Measurements from ENCODE around the gene ZNF592. TPM values are rescaled to one million over a fixed set of nuclear protein-coding genes. Genes with fewer than 3 reads are reported as not detected.

Gene ZNF592
- total RNA-seq, 5 donors from 2014 or later (not counting 1 experiment from before 2014, with no cell fraction given), result 34.5 to 43.6 (median 39.0) TPM

DNA sequence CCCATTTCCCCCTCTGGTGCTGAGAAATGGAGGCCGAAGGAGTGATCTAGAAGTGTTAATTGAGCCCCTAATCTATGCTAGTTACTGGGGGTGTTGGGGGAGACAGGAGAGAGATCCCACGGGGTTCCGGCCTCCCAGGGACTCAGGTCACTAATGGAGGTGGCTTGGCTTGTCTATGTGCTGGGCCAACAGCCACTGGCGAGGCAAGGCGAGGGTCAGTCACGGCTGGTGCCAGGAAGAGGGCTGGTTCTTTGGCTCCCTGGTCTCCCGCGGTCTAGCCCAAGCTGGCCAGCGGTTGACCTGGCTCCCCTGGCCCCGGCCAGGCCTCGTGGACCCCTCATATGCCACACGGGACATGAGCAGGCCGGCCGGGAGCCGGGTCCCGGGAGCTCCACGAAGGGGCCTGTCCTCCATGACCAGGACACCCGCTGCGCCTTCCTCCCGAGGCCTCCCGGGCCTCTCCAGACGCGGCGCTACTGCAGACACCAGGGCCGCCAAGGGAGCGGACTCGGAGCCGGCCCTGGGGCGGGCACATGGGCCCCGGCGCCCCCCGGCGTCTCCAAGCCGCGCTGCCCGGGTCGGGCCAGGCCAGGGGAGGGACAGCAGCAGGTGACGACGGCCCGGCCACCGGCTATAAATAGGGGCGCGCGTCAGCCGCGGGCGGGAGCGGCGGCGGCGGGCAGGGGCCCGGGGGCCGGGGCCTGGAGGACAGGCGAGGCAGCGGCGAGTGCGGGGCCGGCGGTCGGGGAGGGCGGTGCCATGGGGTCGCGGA is 68.5 kb downstream of the ZNF592 start, which contains the start of gene ALPK3:
ALPK3 (plus strand) TSS at position 663 of the 772 bp plus-strand sequence; CDS start at position 760, 97 bp downstream.
- H3K9me3 Mint-ChIP-seq, result no peaks in the 10 kb centered on the region
- Histone ChIP-seq H3K4me3 (ENCODE audit: control insufficient read depth in 1 of 2, extremely low read depth in 1 of 2, low read length in 1 of 2) (peak within 1 kb of the TSS in 1 of 2 donors; percentile 0), H3K36me3 (ENCODE audit: control insufficient read depth in 2 of 2, extremely low read depth in 1 of 2, insufficient read depth in 1 of 2, low read length in 1 of 2) (no peaks in the 10 kb centered on the region), H3K27ac (ENCODE audit: low read length) (no peak within 1 kb of the TSS), H3K4me1 (ENCODE audit: control insufficient read depth in 1 of 2, extremely low read depth in 1 of 2, insufficient read depth in 2 of 2, low read length in 2 of 2) (peaks cover 8 to 14% of the 10 kb centered on the region in 2 experiments), H3K27me3 (replicated peaks in 1 of 2; ENCODE audit: control insufficient read depth in 2 of 2, extremely low read depth in 1 of 2, insufficient read depth in 2 of 2, low read length in 1 of 2) (peaks cover 0 to 17% of the 10 kb centered on the region in 2 experiments), H3K9me3 (no peaks in the 10 kb centered on the region)
- H3K4me1 Mint-ChIP-seq, result peaks cover 7 to 19% (median 14%) of the 10 kb centered on the region in 3 donors
- WGBS (ENCODE audit: insufficient coverage), result 46% methylated on average over 60 of the region's 63 CpGs
- H3K27me3 Mint-ChIP-seq, result peaks cover 5 to 17% of the 10 kb centered on the region in 2 donors
- no peaks in the 10 kb centered on the region for H3K36me3 Mint-ChIP-seq
- peak within 1 kb of the TSS in 1 of 2 donors; percentile 67 for H3K27ac Mint-ChIP-seq
- H3K4me3 Mint-ChIP-seq, result peak within 1 kb of the TSS in 2 of 3 donors; percentile 9 to 50
- ATAC-seq (replicated peaks in 1 of 4) (no peak), DNase-seq (no peak)
- ChIA-PET CTCF (no interaction called here), POLR2A (no interaction called here)

DNA sequence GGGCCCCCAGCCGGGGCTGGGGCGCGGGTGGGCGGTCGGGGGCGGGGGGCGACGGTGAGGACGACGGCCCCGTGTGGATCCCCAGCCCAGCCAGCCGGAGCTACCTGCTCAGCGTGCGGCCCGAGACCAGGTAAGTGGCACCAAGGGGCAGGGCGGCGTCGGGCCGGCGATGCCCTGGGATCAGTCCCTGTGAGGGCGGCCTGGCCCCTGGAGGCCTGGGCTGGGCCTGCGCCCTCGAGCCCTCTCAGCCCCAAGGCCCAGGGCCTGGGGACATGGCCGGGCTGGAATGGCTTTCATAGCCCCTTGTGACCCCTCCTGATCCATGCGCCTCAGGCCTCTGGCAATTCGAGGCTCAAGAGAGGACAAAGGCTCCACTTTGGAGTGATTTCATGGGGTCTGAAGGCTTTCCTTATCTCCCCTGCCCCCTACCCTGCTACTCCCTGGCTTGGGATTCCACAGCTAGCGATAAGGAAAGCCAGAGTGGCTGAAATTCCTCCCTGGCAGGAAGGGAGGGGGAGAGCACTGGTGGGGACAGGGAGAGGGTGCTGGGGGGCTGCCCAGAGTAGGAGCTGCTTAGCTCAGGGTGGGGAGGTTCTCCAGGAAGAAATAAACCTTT is 69.2 kb downstream of the ZNF592 start:
- WGBS (ENCODE audit: insufficient coverage), result 60% methylated on average over 21 of the region's 27 CpGs
- Histone ChIP-seq H3K27me3 (replicated peaks in 1 of 2; ENCODE audit: control insufficient read depth in 2 of 2, extremely low read depth in 1 of 2, insufficient read depth in 2 of 2, low read length in 1 of 2) (peaks cover 0 to 17% of the 10 kb centered on the region in 2 experiments), H3K9me3 (no peaks in the 10 kb centered on the region), H3K27ac (ENCODE audit: low read length) (no peak overlapping the region), H3K4me3 (ENCODE audit: control insufficient read depth in 1 of 2, extremely low read depth in 1 of 2, low read length in 1 of 2) (peak overlapping the region in 1 of 2 donors; percentile 0), H3K4me1 (ENCODE audit: control insufficient read depth in 1 of 2, extremely low read depth in 1 of 2, insufficient read depth in 2 of 2, low read length in 2 of 2) (peaks cover 8 to 14% of the 10 kb centered on the region in 2 experiments), H3K36me3 (ENCODE audit: control insufficient read depth in 2 of 2, extremely low read depth in 1 of 2, insufficient read depth in 1 of 2, low read length in 1 of 2) (no peaks in the 10 kb centered on the region)
- H3K4me1 Mint-ChIP-seq, result peaks cover 7 to 19% (median 14%) of the 10 kb centered on the region in 3 donors
- peak overlapping the region in 1 of 3 donors; percentile 50 for H3K4me3 Mint-ChIP-seq
- POLR2A ChIA-PET, result interaction anchor here in 1 of 2 donors (0.6 kb wide), 1 partner anchor 10 kb away, joined by 4 read pairs; no protein-coding TSS in a partner anchor
- no peaks in the 10 kb centered on the region for H3K9me3 Mint-ChIP-seq
- H3K27me3 Mint-ChIP-seq, result peaks cover 5 to 17% of the 10 kb centered on the region in 2 donors
- DNase-seq (no peak), ATAC-seq (replicated peaks in 1 of 4) (no peak)
- CTCF ChIA-PET, result interaction anchor here in 1 of 2 donors (0.5 kb wide), 1 partner anchor 159 kb away, joined by 3 read pairs; the partner anchor contains the start of gene NMB
- no peak overlapping the region for H3K27ac Mint-ChIP-seq
- no peaks in the 10 kb centered on the region for H3K36me3 Mint-ChIP-seq

DNA sequence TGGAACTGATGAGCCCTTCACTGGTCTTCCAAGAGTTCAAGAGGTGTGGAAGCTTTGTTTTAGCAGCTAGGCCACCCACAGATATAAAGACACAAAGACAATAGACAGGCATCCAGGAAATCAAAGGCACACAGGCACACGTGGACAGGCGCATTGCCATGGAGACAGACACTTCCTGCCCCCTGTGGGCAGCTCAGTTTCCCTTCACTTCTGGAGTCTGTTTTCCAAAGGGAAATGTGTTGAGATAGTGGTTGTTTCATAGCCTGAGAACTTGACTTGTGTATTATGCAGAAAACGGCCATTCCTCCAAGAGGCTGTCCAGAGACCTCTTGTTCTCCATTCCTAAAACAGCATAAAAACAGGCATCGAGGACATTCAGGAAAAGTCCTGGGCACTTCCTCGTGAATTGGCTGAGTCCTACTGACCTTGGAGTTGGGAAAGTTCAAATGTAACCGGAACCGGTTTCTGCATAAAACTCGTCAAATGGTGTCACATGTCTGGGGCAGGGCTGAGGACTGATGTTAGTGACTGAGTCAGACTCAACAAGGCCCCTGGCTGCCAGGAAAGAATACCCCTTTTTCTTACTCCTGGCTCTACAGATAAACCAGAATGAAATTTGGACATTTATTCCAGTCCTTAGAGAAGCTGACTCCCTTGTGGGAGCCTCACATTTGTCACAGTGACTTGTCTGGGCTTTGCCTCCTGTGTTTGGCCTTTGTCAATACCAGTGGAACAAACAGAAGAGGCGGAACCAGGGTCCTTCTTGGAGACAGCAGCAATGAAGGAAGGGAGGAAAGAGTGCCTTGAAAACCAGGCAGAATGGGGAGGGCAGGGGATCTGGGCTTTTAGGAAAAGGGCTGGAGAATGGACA is 70.1 kb downstream of the ZNF592 start:
- Mint-ChIP-seq H3K4me1 (peaks cover 7 to 19% (median 14%) of the 10 kb centered on the region in 3 donors), H3K27ac (peak overlapping the region in 1 of 2 donors; percentile 67)
- POLR2A ChIA-PET, result no interaction called here

DNA sequence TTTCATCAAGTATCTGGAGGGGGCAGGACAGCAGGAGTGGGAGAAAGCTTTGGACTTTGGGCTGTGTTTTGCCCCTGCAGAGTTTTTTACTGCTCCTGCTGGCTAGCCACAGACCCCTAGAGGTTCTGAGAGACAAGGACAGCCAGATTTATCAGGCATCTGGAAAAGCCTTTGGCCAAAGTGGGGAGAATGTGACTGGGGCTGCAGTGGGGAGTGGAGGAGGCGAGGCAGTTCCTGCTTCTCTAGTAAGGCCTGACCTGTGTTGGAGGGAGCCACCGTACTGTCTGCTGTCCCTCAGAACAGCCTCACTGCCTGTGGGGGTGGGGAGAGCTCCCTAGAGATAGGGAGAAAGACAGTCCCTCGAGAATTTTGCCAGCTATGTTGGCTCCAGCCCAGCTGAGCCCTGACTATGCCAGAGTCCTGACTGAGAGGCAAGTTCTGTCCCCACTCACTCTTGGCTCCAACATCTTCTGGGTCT is 70.9 kb downstream of the ZNF592 start:
- peaks cover 5 to 17% of the 10 kb centered on the region in 2 donors for H3K27me3 Mint-ChIP-seq
- H3K27ac Mint-ChIP-seq, result no peak overlapping the region
- H3K27ac ChIP-seq (ENCODE audit: low read length), result no peak overlapping the region
- DNase-seq, result no peak
- no peaks in the 10 kb centered on the region for H3K36me3 ChIP-seq (ENCODE audit: control insufficient read depth in 2 of 2, extremely low read depth in 1 of 2, insufficient read depth in 1 of 2, low read length in 1 of 2)
- 50% methylated on average over 1 of the region's 3 CpGs for WGBS (ENCODE audit: insufficient coverage)
- POLR2A ChIA-PET, result interaction anchor here in 1 of 2 donors (0.6 kb wide), 1 partner anchor 65 kb away, joined by 4 read pairs; no protein-coding TSS in a partner anchor
- no peaks in the 10 kb centered on the region for H3K9me3 Mint-ChIP-seq
- peaks cover 0 to 17% of the 10 kb centered on the region in 2 experiments for H3K27me3 ChIP-seq (replicated peaks in 1 of 2; ENCODE audit: control insufficient read depth in 2 of 2, extremely low read depth in 1 of 2, insufficient read depth in 2 of 2, low read length in 1 of 2)
- H3K4me1 ChIP-seq (ENCODE audit: control insufficient read depth in 1 of 2, extremely low read depth in 1 of 2, insufficient read depth in 2 of 2, low read length in 2 of 2), result peaks cover 8 to 14% of the 10 kb centered on the region in 2 experiments
- peaks cover 7 to 19% (median 14%) of the 10 kb centered on the region in 3 donors for H3K4me1 Mint-ChIP-seq
- CTCF ChIA-PET, result interaction anchor here in 1 of 2 donors (0.7 kb wide), 1 partner anchor 881 kb away, joined by 3 read pairs; no protein-coding TSS in a partner anchor
- no peak overlapping the region for H3K4me3 Mint-ChIP-seq
- H3K4me3 ChIP-seq (ENCODE audit: control insufficient read depth in 1 of 2, extremely low read depth in 1 of 2, low read length in 1 of 2), result no peak overlapping the region
- no peaks in the 10 kb centered on the region for H3K9me3 ChIP-seq
- no peak for ATAC-seq (replicated peaks in 1 of 4)
- no peaks in the 10 kb centered on the region for H3K36me3 Mint-ChIP-seq

More for the DNA sequence above, 70.1 kb downstream of the ZNF592 start:
- Histone ChIP-seq H3K9me3 (no peaks in the 10 kb centered on the region), H3K36me3 (ENCODE audit: control insufficient read depth in 2 of 2, extremely low read depth in 1 of 2, insufficient read depth in 1 of 2, low read length in 1 of 2) (no peaks in the 10 kb centered on the region), H3K27ac (ENCODE audit: low read length) (no peak overlapping the region), H3K4me1 (ENCODE audit: control insufficient read depth in 1 of 2, extremely low read depth in 1 of 2, insufficient read depth in 2 of 2, low read length in 2 of 2) (peaks cover 8 to 14% of the 10 kb centered on the region in 2 experiments), H3K27me3 (replicated peaks in 1 of 2; ENCODE audit: control insufficient read depth in 2 of 2, extremely low read depth in 1 of 2, insufficient read depth in 2 of 2, low read length in 1 of 2) (peaks cover 0 to 17% of the 10 kb centered on the region in 2 experiments), H3K4me3 (ENCODE audit: control insufficient read depth in 1 of 2, extremely low read depth in 1 of 2, low read length in 1 of 2) (no peak overlapping the region)
- WGBS (ENCODE audit: insufficient coverage), result 86% methylated on average over 4 of the region's 9 CpGs
- ATAC-seq (replicated peaks in 1 of 4) (peak in 3 of 4 experiments; percentile 53 to 69 (median 66)), DNase-seq (peak in 10 of 35 experiments; percentile 5 to 29 (median 10))
- CTCF ChIA-PET, result interaction anchor here in 1 of 2 donors (0.5 to 0.7 kb wide), 2 partner anchors 160 to 882 kb away, joined by 3 read pairs; partner anchors contain the start of gene NMB
- Mint-ChIP-seq H3K27me3 (peaks cover 5 to 17% of the 10 kb centered on the region in 2 donors), H3K9me3 (no peaks in the 10 kb centered on the region), H3K4me3 (peak overlapping the region in 2 of 3 donors; percentile 9 to 50), H3K36me3 (no peaks in the 10 kb centered on the region)

DNA sequence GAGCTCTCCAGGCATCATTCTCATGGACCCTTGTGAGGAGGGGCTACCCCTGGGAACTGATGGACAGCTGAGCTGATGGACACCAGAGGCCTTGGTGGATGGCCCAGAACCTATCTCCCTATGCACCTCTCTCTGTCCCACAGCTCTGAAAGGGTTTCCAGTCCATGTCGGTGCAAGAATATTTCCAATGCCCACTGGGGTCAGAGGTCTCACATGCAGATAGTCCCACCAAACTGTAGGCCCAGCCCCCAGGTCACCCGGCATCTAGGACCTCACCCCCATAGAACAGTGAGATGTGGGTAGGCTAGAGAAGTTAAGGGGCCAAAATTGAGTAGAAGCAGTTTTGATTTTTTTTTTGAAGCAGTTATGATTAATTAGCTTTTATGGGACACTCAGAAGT is 71.4 kb downstream of the ZNF592 start:
- no peaks in the 10 kb centered on the region for H3K36me3 ChIP-seq (ENCODE audit: control insufficient read depth in 2 of 2, extremely low read depth in 1 of 2, insufficient read depth in 1 of 2, low read length in 1 of 2)
- no peak for ATAC-seq (replicated peaks in 1 of 4)
- Mint-ChIP-seq H3K9me3 (no peaks in the 10 kb centered on the region), H3K36me3 (no peaks in the 10 kb centered on the region), H3K27me3 (peaks cover 5 to 17% of the 10 kb centered on the region in 2 donors), H3K27ac (no peak overlapping the region), H3K4me1 (peaks cover 7 to 19% (median 14%) of the 10 kb centered on the region in 3 donors), H3K4me3 (no peak overlapping the region)
- peaks cover 8 to 14% of the 10 kb centered on the region in 2 experiments for H3K4me1 ChIP-seq (ENCODE audit: control insufficient read depth in 1 of 2, extremely low read depth in 1 of 2, insufficient read depth in 2 of 2, low read length in 2 of 2)
- ChIA-PET CTCF (no interaction called here), POLR2A (interaction anchor here in 1 of 2 donors (0.6 kb wide), 1 partner anchor 65 kb away, joined by 4 read pairs; no protein-coding TSS in a partner anchor)
- H3K9me3 ChIP-seq, result no peaks in the 10 kb centered on the region
- H3K27me3 ChIP-seq (replicated peaks in 1 of 2; ENCODE audit: control insufficient read depth in 2 of 2, extremely low read depth in 1 of 2, insufficient read depth in 2 of 2, low read length in 1 of 2), result peaks cover 0 to 17% of the 10 kb centered on the region in 2 experiments
- DNase-seq, result no peak
- no peak overlapping the region for H3K27ac ChIP-seq (ENCODE audit: low read length)
- WGBS (ENCODE audit: insufficient coverage), result 80% methylated on average over 1 of the region's 2 CpGs
- no peak overlapping the region for H3K4me3 ChIP-seq (ENCODE audit: control insufficient read depth in 1 of 2, extremely low read depth in 1 of 2, low read length in 1 of 2)

Data from T-cell (primary cell).